GM19395 (cell line): ENCODE measurements around the gene CFAP100.

Source experiments
- ATAC-seq: cut with Tn5 transposase; IDR thresholded peaks from one replicate; pipeline ENCODE4 v1.9.1; 2021; ENCODE audit warnings: mild to moderate bottlenecking, moderate library complexity; ENCODE audit not compliant: unreplicated experiment

Gene CFAP100

GRCh38 chr3:126373682-126374601 lies 20.8 kb upstream of the CFAP100 start:
- no peak for ATAC-seq

- ATAC-seq: no peak
Measured at GRCh38 chr3:126375835-126376331, 18.8 kb upstream of the CFAP100 start.

GRCh38 chr3:126376444-126376843 lies 18.3 kb upstream of the CFAP100 start:
- ATAC-seq: no peak

- no peak for ATAC-seq
Measured at GRCh38 chr3:126377211-126377610, 17.5 kb upstream of the CFAP100 start.

- ATAC-seq: no peak
Measured at GRCh38 chr3:126378341-126378751, 16.4 kb upstream of the CFAP100 start.

- no peak for ATAC-seq
Measured at GRCh38 chr3:126380011-126380768, 14.5 kb upstream of the CFAP100 start.

GRCh38 chr3:126381966-126382365 lies 12.7 kb upstream of the CFAP100 start:
- no peak for ATAC-seq

- no peak for ATAC-seq
Measured at GRCh38 chr3:126389112-126389793, 5.5 kb upstream of the CFAP100 start.

GRCh38 chr3:126389794-126390146 lies 4.9 kb upstream of the CFAP100 start:
- no peak for ATAC-seq

GRCh38 chr3:126390201-126390600 lies 4.5 kb upstream of the CFAP100 start:
- ATAC-seq: no peak

- no peak for ATAC-seq
Measured at GRCh38 chr3:126390751-126391150, 4.0 kb upstream of the CFAP100 start.

- no peak for ATAC-seq
Measured at GRCh38 chr3:126391631-126392030, 3.1 kb upstream of the CFAP100 start.

GRCh38 chr3:126392246-126392645 lies 2.5 kb upstream of the CFAP100 start:
- ATAC-seq: no peak

- no peak for ATAC-seq
Measured at GRCh38 chr3:126393563-126393962, 1.1 kb upstream of the CFAP100 start.

- ATAC-seq: no peak
Measured at GRCh38 chr3:126394977-126395321, 240 bp downstream of the CFAP100 start.

GRCh38 chr3:126395846-126396513 lies 1.3 kb downstream of the CFAP100 start:
- ATAC-seq: no peak

- ATAC-seq: no peak
Measured at GRCh38 chr3:126396536-126396935, 1.8 kb downstream of the CFAP100 start.

- ATAC-seq: no peak
Measured at GRCh38 chr3:126397610-126398422, 3.1 kb downstream of the CFAP100 start.

GRCh38 chr3:126398423-126399350 lies 4.0 kb downstream of the CFAP100 start:
- ATAC-seq: no peak
